Activated CD8-positive, alpha-beta memory T cell treated with anti-CD3 and anti-CD28 coated beads, Interleukin-2, amount 10 ng/mL, durations not matched to agents 7 days and 5 days (primary cell): ENCODE results near the gene SFTA2. TPM values are rescaled to one million over a fixed set of nuclear protein-coding genes. Genes with fewer than 3 reads are reported as not detected.
"Not testable (repeated sequence)": the region's sequence is repeated elsewhere in the genome, so short reads cannot be mapped to it uniquely, and the experiment has no call there.

Experiments
- ATAC-seq: fragments of 150-1000 bp; cut with Tn5 transposase; one replicate; pipeline ENCODE4 v1.10.0; 2021; ENCODE audit warnings: moderate library complexity
- CTCF ChIA-PET: fragments of 350-600 bp; sonication (Branson Sonifier 250); formaldehyde crosslinking; loops from one replicate; lab custom pipeline; 2021; ENCODE audit warnings: antibody characterized with exemption; lab: Charles Lee
- DNase-seq: peaks from one replicate; pipeline ENCODE4 v3.0.0-alpha.2; 2020
- H3K27ac Mint-ChIP-seq: one replicate; pipeline ENCODE4 v1.8.0; 2021; ENCODE audit warnings: mild to moderate bottlenecking, mixed read lengths
- H3K27me3 Mint-ChIP-seq: one replicate; pipeline ENCODE4 v1.8.0; 2021; ENCODE audit warnings: mixed read lengths
- H3K36me3 Mint-ChIP-seq: one replicate; pipeline ENCODE4 v1.8.0; 2021; ENCODE audit warnings: mild to moderate bottlenecking, mixed read lengths
- H3K4me1 Mint-ChIP-seq: one replicate; pipeline ENCODE4 v1.8.0; 2021; ENCODE audit warnings: mixed read lengths
- H3K4me3 Mint-ChIP-seq: one replicate; pipeline ENCODE4 v1.8.0; 2021; ENCODE audit warnings: mild to moderate bottlenecking, moderate library complexity, mixed read lengths
- H3K9me3 Mint-ChIP-seq: one replicate; pipeline ENCODE4 v1.8.0; 2022; ENCODE audit warnings: low read depth, mixed read lengths
- total RNA-seq, 2 experiments: library from RNA; stranded (reverse); gene quantifications; one replicate each; pipeline ENCODE4 v1.2.3, GENCODE V29; 2021

Gene SFTA2
- total RNA-seq, result not detected

DNA sequence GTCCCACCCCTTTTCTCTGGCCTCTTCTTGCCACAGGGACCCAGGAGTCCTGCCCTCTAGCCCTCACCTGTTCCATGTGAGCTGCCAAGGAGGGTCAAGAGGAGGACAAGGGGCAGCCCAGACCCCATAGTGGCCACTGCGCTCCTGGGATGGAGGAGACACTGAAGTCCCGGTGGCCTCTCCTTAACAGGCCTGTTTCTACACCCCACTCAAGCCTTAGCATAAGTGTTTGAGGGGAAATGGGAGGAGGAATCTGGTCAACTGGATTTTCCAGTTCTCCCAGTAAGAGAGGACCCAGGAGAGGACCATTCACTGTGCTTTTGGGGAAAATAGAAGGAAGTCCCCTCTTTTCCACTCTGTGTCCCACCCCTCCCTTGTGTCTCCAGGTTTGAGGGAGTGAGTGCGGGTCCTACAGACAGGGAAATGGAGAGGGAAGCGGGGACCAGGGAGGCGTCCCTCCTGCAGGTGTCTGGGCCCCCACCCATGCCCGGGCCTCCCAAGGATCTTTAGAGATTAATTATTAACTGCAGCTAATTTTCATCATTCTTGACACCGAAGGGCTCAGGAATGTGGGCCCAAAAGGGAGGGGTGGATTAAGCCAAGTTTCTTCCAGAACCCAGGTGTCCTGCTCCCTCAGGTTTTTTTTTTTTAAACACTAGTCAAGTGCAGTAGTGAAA lies at the start of gene SFTA2:
SFTA2 (minus strand) TSS at position 202 of the 677 bp plus-strand sequence; CDS start at position 128, 74 bp downstream.
- no peak for DNase-seq
- Mint-ChIP-seq H3K9me3 (no peaks in the 10 kb centered on the region), H3K27ac (no peak within 1 kb of the TSS), H3K4me3 (no peak within 1 kb of the TSS), H3K4me1 (no peaks in the 10 kb centered on the region), H3K36me3 (peaks cover 10% of the 10 kb centered on the region), H3K27me3 (peaks cover 7% of the 10 kb centered on the region)
- no peak for ATAC-seq
- CTCF ChIA-PET, result no interaction called here

DNA sequence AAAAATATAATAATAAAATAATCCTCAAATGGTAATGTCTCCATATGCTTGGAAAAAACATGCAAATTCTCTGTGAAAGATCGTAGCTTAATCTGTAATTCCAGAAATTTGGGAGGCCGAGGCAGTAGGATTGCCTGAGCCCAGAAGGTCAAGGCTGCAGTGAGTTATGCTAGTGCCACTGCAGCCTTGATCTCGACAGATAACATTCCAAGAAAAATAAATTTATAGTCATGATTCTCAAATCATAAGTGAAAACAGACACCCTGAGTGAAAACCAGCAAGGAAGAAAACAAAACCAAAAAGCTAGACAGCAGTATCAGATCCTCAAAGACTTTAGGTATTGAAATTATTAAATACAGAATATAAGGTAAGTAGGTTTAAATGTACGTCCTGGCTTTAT lies 47.7 kb upstream of the SFTA2 start:
- ATAC-seq, result no peak

DNA sequence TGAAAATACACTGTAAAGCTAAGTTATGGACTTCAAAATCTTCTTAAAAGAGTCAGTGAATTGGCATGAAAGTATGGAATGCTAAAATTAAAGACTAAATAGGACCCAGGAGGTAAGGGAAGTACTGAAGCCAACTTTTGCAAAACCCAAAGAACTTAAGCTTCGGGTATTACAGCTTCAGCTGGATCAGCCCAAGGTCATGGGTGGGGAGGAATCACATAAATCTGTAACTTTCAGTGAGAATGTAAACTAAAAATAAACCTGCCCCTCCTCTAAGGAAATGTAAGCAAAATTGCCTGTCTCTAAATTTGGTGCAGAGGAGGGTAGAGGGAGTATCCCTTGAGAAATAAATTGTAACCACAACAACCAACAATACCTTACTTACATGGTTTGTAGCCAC lies 47.2 kb upstream of the SFTA2 start:
- CTCF ChIA-PET, result interaction anchor here (0.8 kb wide), 1 partner anchor 11 kb away, joined by 3 read pairs; no protein-coding TSS in a partner anchor

More for the DNA sequence above, 47.7 kb upstream of the SFTA2 start:
- Mint-ChIP-seq H3K27me3 (peaks cover 61% of the 10 kb centered on the region), H3K9me3 (no peaks in the 10 kb centered on the region), H3K36me3 (no peaks in the 10 kb centered on the region), H3K27ac (no peak overlapping the region), H3K4me3 (no peak overlapping the region), H3K4me1 (peaks cover 1% of the 10 kb centered on the region)
- CTCF ChIA-PET, result interaction anchor here (0.8 kb wide), 1 partner anchor 11 kb away, joined by 3 read pairs; no protein-coding TSS in a partner anchor
- DNase-seq, result no peak

DNA sequence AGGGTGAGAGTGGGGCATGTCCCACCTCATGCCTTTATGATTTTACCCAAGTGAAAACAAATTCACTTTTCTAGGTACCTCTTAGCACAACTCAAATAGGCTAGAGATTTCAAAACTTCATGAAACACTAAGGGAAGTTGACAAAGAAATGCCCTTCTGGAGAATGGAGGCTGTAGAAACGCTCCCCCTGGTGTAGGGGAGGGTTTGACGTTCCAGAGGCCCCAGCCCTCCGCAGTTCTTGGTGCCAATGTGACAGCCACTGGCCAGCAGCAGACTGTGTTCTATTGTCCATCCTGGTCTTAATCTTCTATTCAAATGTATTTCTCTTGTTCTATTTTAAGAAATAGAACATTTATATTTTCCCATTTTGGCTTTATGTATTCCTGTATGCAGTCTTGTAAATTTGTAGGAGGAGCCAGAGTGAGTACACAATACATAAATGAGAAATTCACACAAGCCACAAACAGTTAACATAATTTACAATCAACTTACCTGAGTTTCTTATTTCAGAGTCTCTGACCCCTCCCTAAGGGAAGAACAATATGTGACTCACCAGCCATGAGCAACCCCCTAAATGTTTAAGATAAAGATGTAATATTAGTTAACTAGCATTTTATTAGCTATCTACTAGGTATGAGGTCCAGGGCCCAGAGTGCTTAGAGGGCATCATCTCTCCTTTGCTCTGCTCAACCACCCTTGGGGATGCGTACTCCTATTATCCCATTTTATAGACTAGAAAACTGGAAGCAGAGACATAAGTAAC lies 42.7 kb upstream of the SFTA2 start:
- H3K9me3 Mint-ChIP-seq, result no peaks in the 10 kb centered on the region

More for the DNA sequence above, 47.2 kb upstream of the SFTA2 start:
- Mint-ChIP-seq H3K36me3 (no peaks in the 10 kb centered on the region), H3K9me3 (no peaks in the 10 kb centered on the region), H3K4me1 (peaks cover 1% of the 10 kb centered on the region), H3K27ac (no peak overlapping the region), H3K27me3 (peaks cover 67% of the 10 kb centered on the region), H3K4me3 (no peak overlapping the region)
- ATAC-seq (no peak), DNase-seq (no peak)

DNA sequence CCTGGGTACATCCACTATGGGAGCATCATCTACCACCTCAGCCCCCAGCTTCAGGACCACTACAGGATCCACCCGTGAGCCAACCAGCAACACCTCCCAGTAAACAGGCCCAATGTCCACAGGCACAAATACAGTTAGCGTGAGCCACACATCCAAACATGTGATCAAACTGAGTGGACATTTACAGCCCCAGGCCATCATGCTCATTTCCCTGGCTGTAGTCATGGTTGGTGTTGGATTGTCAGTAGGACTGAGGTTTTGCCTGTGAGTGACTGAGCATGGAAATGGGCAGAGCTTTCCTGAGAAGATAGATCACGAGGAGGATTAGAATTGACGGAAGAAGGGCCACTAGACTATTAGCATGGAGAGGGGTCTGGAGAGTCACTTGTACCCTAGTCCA lies 40.8 kb upstream of the SFTA2 start:
- H3K4me1 Mint-ChIP-seq, result no peaks in the 10 kb centered on the region
- no peak overlapping the region for H3K27ac Mint-ChIP-seq
- H3K4me3 Mint-ChIP-seq, result no peak overlapping the region
- CTCF ChIA-PET, result no interaction called here
- ATAC-seq (no peak), DNase-seq (no peak)
- H3K36me3 Mint-ChIP-seq, result no peaks in the 10 kb centered on the region
- H3K9me3 Mint-ChIP-seq, result no peaks in the 10 kb centered on the region
- peaks cover 57% of the 10 kb centered on the region for H3K27me3 Mint-ChIP-seq

More for the DNA sequence above, 42.7 kb upstream of the SFTA2 start:
- DNase-seq (no peak), ATAC-seq (no peak)
- peaks cover 65% of the 10 kb centered on the region for H3K27me3 Mint-ChIP-seq
- CTCF ChIA-PET, result interaction anchor here (0.6 kb wide), 1 partner anchor 8 kb away, joined by 3 read pairs; no protein-coding TSS in a partner anchor
- no peak overlapping the region for H3K27ac Mint-ChIP-seq
- H3K4me3 Mint-ChIP-seq, result no peak overlapping the region
- H3K36me3 Mint-ChIP-seq, result no peaks in the 10 kb centered on the region
- no peaks in the 10 kb centered on the region for H3K4me1 Mint-ChIP-seq

DNA sequence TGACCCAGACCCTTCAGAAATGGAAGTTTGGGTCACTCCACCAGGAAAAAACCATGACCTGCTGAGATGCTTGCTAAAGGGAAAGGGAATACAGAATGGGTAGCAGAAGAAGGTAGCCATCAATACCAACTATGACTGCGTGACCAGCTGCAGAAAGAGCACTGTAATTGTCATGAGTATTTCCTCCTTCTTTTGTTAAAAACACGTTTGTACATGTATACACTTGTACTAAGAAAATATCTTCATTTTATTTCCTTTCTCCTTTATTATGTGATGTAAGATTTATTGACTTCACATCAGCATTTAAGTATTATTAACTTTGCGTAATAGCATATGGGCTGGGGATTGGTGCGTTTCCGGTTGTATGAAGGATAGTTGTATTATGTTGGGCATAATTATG lies 39.0 kb upstream of the SFTA2 start:
- no peaks in the 10 kb centered on the region for H3K36me3 Mint-ChIP-seq
- H3K9me3 Mint-ChIP-seq, result no peaks in the 10 kb centered on the region
- H3K4me3 Mint-ChIP-seq, result no peak overlapping the region
- peaks cover 3% of the 10 kb centered on the region for H3K4me1 Mint-ChIP-seq
- H3K27me3 Mint-ChIP-seq, result peaks cover 59% of the 10 kb centered on the region
- CTCF ChIA-PET, result no interaction called here
- H3K27ac Mint-ChIP-seq, result no peak overlapping the region
- DNase-seq, result no peak
- no peak for ATAC-seq

DNA sequence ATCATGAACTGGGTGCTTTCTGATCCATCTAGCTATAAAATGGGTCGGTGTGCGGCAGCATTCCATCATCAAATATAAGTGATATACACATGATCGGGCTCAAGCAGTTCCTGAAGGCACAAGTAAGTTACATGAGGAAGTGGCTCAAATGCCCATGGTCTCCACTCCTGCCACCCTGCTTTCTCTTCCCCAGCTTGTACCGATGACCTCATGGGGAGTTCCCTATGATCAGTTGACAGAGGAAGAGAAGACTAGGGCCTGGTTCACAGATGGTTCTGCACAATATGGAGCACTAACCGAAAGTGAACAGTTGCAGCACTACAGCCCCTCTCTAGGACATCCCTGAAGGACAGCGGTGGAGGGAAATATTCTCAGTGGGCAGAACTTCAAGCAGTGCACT lies 37.2 kb upstream of the SFTA2 start:
- not testable (repeated sequence) for H3K4me3 Mint-ChIP-seq, DNase-seq, H3K36me3 Mint-ChIP-seq, ATAC-seq, H3K9me3 Mint-ChIP-seq, H3K27ac Mint-ChIP-seq
- Mint-ChIP-seq H3K27me3 (peaks cover 62% of the 10 kb centered on the region), H3K4me1 (peaks cover 21% of the 10 kb centered on the region)
- CTCF ChIA-PET, result interaction anchor here (1.4 kb wide), 1 partner anchor 111 kb away, joined by 3 read pairs; no protein-coding TSS in a partner anchor

DNA sequence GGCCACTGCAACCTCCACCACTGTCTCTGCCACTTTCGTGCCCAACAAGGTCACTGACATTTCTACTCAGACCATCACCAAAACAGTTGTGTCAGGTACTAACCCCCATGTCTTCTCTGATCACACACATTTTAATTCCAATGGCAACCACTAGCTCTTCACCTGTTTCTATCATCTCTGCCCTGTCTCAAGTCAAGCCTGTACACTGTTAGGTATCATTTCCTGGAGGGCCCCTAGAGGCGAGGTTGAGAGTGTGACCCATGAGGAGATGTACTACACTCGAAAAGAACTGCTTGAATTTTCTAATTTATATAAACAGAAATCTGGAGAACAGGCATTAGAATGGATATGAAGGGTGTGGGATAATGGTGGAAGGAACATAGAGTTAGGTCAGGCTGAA lies 34.2 kb upstream of the SFTA2 start:
- CTCF ChIA-PET, result interaction anchor here (0.7 to 1.3 kb wide), 2 partner anchors 9 to 52 kb away, joined by 3 to 4 read pairs; partner anchors contain the start of gene VARS2
- ATAC-seq, result no peak
- H3K4me1 Mint-ChIP-seq, result peaks cover 29% of the 10 kb centered on the region
- H3K27ac Mint-ChIP-seq, result peak overlapping the region; percentile 37
- H3K36me3 Mint-ChIP-seq, result no peaks in the 10 kb centered on the region
- DNase-seq, result no peak
- H3K9me3 Mint-ChIP-seq, result no peaks in the 10 kb centered on the region
- no peak overlapping the region for H3K4me3 Mint-ChIP-seq
- peaks cover 56% of the 10 kb centered on the region for H3K27me3 Mint-ChIP-seq

DNA sequence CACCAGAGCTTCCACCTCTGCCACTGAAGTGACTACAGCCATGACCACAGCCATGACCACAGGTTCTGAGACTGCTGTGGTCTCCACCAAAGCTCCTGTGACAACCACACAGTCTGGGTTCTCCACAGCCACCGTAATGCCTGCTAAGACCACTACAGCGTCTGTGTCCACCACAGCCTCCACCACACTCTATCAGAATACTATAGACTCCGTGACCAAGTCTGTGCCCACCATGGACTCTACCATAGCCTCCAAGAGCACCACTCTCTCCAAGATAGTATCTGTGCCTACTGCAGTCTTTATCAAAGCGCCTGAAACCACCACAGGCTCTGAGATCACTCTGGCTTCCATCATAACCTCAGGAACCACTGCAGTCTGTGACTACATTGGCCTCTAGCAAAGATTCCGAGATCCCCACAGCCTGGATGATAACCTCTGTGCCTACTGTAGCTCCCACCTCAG lies 33.2 kb upstream of the SFTA2 start:
- peak; percentile 45 for ATAC-seq
- Mint-ChIP-seq H3K27ac (peak overlapping the region; percentile 44), H3K4me3 (no peak overlapping the region), H3K4me1 (peaks cover 29% of the 10 kb centered on the region), H3K36me3 (no peaks in the 10 kb centered on the region), H3K9me3 (no peaks in the 10 kb centered on the region), H3K27me3 (peaks cover 57% of the 10 kb centered on the region)
- CTCF ChIA-PET, result interaction anchor here (1.2 to 1.3 kb wide), 3 partner anchors 10 to 115 kb away, joined by 4 read pairs; partner anchors contain the start of gene VARS2
- peak; percentile 66 for DNase-seq

DNA sequence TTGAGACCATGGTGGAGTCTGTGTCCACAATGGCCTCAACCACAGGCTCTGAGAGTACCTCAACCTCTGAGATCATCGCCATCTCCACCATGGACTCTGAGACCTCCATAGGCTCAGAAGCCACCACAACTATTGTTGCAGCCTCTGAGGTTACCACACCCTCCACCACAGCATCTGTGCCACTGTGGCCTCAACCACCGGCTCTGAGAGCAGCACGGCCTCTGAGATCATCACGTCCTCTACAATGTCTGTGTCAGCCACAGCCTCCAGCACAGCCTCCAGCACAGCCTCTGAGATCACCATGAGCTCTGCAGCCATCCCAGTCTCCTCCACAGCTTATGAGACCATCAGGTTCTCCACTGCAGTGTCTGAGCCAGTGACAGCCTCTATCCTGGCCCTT lies 32.1 kb upstream of the SFTA2 start:
- Mint-ChIP-seq H3K36me3 (no peaks in the 10 kb centered on the region), H3K27me3 (peaks cover 63% of the 10 kb centered on the region), H3K9me3 (no peaks in the 10 kb centered on the region), H3K4me1 (peaks cover 29% of the 10 kb centered on the region), H3K27ac (peak overlapping the region; percentile 31), H3K4me3 (no peak overlapping the region)
- ATAC-seq (peak; percentile 75), DNase-seq (peak; percentile 81)
- CTCF ChIA-PET, result interaction anchor here (1.2 to 1.3 kb wide), 2 partner anchors 9 to 116 kb away, joined by 4 read pairs; no protein-coding TSS in a partner anchor

DNA sequence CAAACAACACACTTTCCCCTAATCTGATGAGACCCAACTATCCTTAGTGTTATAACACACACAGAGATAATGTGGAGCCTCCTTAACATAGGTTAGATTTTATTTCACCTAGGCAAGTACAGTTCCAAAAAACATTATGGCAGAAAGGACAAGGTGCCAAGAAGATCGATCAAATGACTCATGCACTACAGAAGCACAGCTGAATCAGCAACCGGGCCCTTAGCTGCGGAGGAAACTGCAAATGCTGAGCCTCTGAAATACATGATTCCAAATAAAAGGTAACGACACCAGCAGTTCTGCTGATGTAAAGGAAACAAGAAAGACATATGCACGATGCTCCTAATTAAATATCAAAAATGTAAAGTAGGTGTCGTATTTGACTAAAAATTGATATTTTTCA lies 31.7 kb upstream of the SFTA2 start:
- CTCF ChIA-PET, result interaction anchor here (1.3 kb wide), 1 partner anchor 116 kb away, joined by 4 read pairs; no protein-coding TSS in a partner anchor
- H3K4me1 Mint-ChIP-seq, result peaks cover 29% of the 10 kb centered on the region
- no peak overlapping the region for H3K4me3 Mint-ChIP-seq
- H3K36me3 Mint-ChIP-seq, result no peaks in the 10 kb centered on the region
- DNase-seq (no peak), ATAC-seq (no peak)
- no peaks in the 10 kb centered on the region for H3K9me3 Mint-ChIP-seq
- H3K27me3 Mint-ChIP-seq, result peaks cover 64% of the 10 kb centered on the region
- no peak overlapping the region for H3K27ac Mint-ChIP-seq

DNA sequence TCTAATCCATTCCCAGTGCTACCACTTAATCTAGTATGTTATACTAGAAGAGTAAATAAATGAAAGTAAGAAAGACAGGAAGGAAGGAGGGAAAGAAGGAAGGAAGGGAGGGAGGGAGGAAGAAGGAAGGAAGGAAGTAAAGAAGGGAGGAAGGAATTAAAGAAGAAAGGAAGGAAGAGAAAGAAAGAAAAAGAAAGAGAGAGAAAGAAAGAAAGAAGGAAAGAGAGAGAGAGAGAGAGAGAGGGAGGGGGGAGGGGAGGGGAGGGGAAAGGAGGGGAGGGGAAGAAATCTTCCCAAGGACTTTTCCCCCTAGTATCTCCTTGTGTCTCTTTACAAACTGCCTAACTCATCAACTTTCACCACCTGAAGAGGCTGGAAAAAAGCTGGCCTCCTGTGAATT lies 30.7 kb upstream of the SFTA2 start:
- Mint-ChIP-seq H3K27me3 (peaks cover 71% of the 10 kb centered on the region), H3K36me3 (no peaks in the 10 kb centered on the region), H3K4me3 (no peak overlapping the region), H3K27ac (no peak overlapping the region), H3K9me3 (no peaks in the 10 kb centered on the region), H3K4me1 (peaks cover 29% of the 10 kb centered on the region)
- DNase-seq (no peak), ATAC-seq (no peak)
- CTCF ChIA-PET, result no interaction called here

DNA sequence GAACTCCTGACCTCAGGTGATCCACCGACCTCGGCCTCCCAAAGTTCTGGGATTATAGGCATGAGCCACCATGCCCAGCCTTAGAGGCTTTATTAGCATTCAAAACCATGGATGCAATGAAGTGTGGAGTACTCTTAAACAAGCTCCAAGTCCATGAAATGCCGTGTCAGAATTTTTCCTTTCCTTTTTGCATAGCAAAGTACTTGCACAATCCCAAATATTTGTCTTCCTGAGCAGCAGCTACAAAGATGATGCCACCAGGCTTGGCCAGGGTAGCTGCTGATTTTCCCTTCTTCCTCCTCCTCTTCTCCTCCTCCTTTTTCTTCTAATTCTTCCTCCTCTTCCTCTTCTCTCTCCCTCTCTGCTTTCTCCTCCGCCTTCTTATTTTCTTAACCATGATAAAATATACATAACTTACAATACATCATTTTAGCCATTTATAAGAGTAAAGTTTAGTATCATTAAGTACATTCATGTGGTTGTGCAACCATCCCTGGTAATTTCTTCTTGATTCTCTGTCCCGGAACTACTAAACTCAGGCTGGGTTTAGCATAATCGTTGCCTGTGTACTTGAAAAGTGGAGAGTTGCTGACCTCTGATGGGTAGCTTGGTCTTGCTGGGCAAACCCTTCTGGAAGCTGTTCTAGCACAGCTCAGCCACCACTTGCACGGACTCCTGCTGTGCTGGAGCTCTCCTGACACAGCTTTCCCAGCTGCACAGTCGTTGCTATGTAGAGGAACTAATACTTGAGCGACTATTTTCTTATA lies 29.1 kb upstream of the SFTA2 start:
- DNase-seq (no peak), ATAC-seq (no peak)
- Mint-ChIP-seq H3K9me3 (no peaks in the 10 kb centered on the region), H3K27me3 (peaks cover 76% of the 10 kb centered on the region), H3K36me3 (no peaks in the 10 kb centered on the region), H3K27ac (no peak overlapping the region), H3K4me1 (peaks cover 29% of the 10 kb centered on the region), H3K4me3 (no peak overlapping the region)
- CTCF ChIA-PET, result interaction anchor here (1.0 to 1.2 kb wide), 2 partner anchors 28 to 46 kb away, joined by 3 read pairs; no protein-coding TSS in a partner anchor
